Stromal cell of bone marrow (primary cell): ENCODE measurements around the gene UNK.
"Not testable (repeated sequence)": the region's sequence is repeated elsewhere in the genome, so short reads cannot be mapped to it uniquely, and the experiment has no call there.

Experiments
- DNase-seq: peaks from one replicate; pipeline ENCODE4 v3.0.0-alpha.2; 2012; ENCODE audit warnings: low read depth

Gene UNK

GRCh38 chr17:75755205-75755901 lies 29.3 kb upstream of the UNK start:
- DNase-seq = no peak

GRCh38 chr17:75755990-75756389 lies 28.6 kb upstream of the UNK start:
- DNase-seq = no peak

- no peak for DNase-seq
These were observed 28.0 kb upstream of the UNK start for GRCh38 chr17:75756451-75757085.

- DNase-seq = no peak
These were observed 27.4 kb upstream of the UNK start for GRCh38 chr17:75757086-75757681.

GRCh38 chr17:75758131-75758905 lies 26.3 kb upstream of the UNK start:
- DNase-seq = no peak

GRCh38 chr17:75759457-75759856 lies 25.1 kb upstream of the UNK start:
- no peak for DNase-seq

GRCh38 chr17:75759978-75760640 lies 24.5 kb upstream of the UNK start:
- not testable (repeated sequence) for DNase-seq

GRCh38 chr17:75762513-75763268 lies 21.9 kb upstream of the UNK start:
- no peak for DNase-seq

GRCh38 chr17:75763269-75763607 lies 21.4 kb upstream of the UNK start:
- DNase-seq = no peak

- no peak for DNase-seq
These were observed 20.8 kb upstream of the UNK start for GRCh38 chr17:75763613-75764416.

- no peak for DNase-seq
These were observed 20.2 kb upstream of the UNK start for GRCh38 chr17:75764417-75764710.

GRCh38 chr17:75764711-75765421 lies 19.7 kb upstream of the UNK start, which contains the start of gene GALK1:
Gene GALK1, minus strand, starts transcription at chr17:75765192. Its CDS starts 56 bp downstream, at chr17:75765136.
- peak; percentile 36 for DNase-seq

GRCh38 chr17:75765981-75766380 lies 18.6 kb upstream of the UNK start:
- no peak for DNase-seq

- no peak for DNase-seq
These were observed 16.7 kb upstream of the UNK start for GRCh38 chr17:75767881-75768280.

GRCh38 chr17:75769536-75769935 lies 15.1 kb upstream of the UNK start:
- no peak for DNase-seq

GRCh38 chr17:75771334-75772281 lies 13.0 kb upstream of the UNK start:
- DNase-seq = no peak

- no peak for DNase-seq
These were observed 11.3 kb upstream of the UNK start for GRCh38 chr17:75773121-75773807.

GRCh38 chr17:75773808-75774470 lies 10.7 kb upstream of the UNK start:
- DNase-seq = no peak
